GM19468 (cell line): ENCODE measurements around the gene TFF2.

ENCODE experiments used
- ATAC-seq: cut with Tn5 transposase; IDR thresholded peaks from one replicate; pipeline ENCODE4 v1.9.1; 2021; ENCODE audit warnings: mild to moderate bottlenecking, moderate library complexity, moderate number of reproducible peaks; ENCODE audit not compliant: unreplicated experiment; ENCODE audit errors: extremely low read depth

The TFF2 gene

GRCh38 chr21:42330380-42331371 lies 20.1 kb downstream of the TFF2 start:
- ATAC-seq: no peak

GRCh38 chr21:42324896-42325295 lies 25.9 kb downstream of the TFF2 start:
- ATAC-seq: no peak

GRCh38 chr21:42321845-42322244 lies 28.9 kb downstream of the TFF2 start:
- no peak for ATAC-seq

- ATAC-seq: no peak
Observed at GRCh38 chr21:42321231-42321630, 29.6 kb downstream of the TFF2 start.

GRCh38 chr21:42320791-42321190 lies 30.0 kb downstream of the TFF2 start:
- ATAC-seq: no peak

- ATAC-seq: no peak
Observed at GRCh38 chr21:42319851-42320572, 30.8 kb downstream of the TFF2 start.

GRCh38 chr21:42319376-42319775 lies 31.4 kb downstream of the TFF2 start:
- ATAC-seq: no peak

- no peak for ATAC-seq
Observed at GRCh38 chr21:42317826-42318746, 32.7 kb downstream of the TFF2 start.

- ATAC-seq: no peak
Observed at GRCh38 chr21:42317341-42317741, 33.5 kb downstream of the TFF2 start.

GRCh38 chr21:42316891-42317290 lies 33.9 kb downstream of the TFF2 start:
- no peak for ATAC-seq

- no peak for ATAC-seq
Observed at GRCh38 chr21:42315296-42315891, 35.4 kb downstream of the TFF2 start, which contains the start of gene TFF3. Gene TFF3, minus strand, starts transcription at chr21:42315409. Its CDS starts 35 bp downstream, at chr21:42315374.

- no peak for ATAC-seq
Observed at GRCh38 chr21:42314616-42315295, 36.0 kb downstream of the TFF2 start.

- no peak for ATAC-seq
Observed at GRCh38 chr21:42313501-42313969, 37.3 kb downstream of the TFF2 start.

GRCh38 chr21:42312626-42313104 lies 38.1 kb downstream of the TFF2 start:
- ATAC-seq: no peak

- ATAC-seq: no peak
Observed at GRCh38 chr21:42311816-42312625, 38.8 kb downstream of the TFF2 start.

- no peak for ATAC-seq
Observed at GRCh38 chr21:42311160-42311559, 39.6 kb downstream of the TFF2 start.

GRCh38 chr21:42310411-42311001 lies 40.3 kb downstream of the TFF2 start:
- no peak for ATAC-seq

- ATAC-seq: no peak
Observed at GRCh38 chr21:42309753-42310213, 41.0 kb downstream of the TFF2 start.
